Right renal pelvis (tissue), 4 donors: ENCODE results near the gene RABEPK. TPM values are rescaled to one million over a fixed set of nuclear protein-coding genes. Genes with fewer than 3 reads are reported as not detected.
"Not testable (repeated sequence)": the region's sequence is repeated elsewhere in the genome, so short reads cannot be mapped to it uniquely, and the experiment has no call there.

Experiments used
- DNase-seq, 4 donors: peaks; one replicate each; pipeline ENCODE4 v3.0.0-alpha.2; 2013; ENCODE audit warnings: low read depth in 4 of 4, low spot score in 3 of 4, missing footprints in 1 of 4
- polyA plus RNA-seq, 4 donors: library from polyadenylated mRNA; unstranded; fragments of 120-200 nt; gene quantifications; one replicate each; pipeline ENCODE4 v1.2.1, GENCODE V29; 2013; ENCODE audit not compliant: insufficient read length in 4 of 4

Gene RABEPK
- polyA plus RNA-seq, 4 donors: 20.9 to 23.2 (median 21.9) TPM

DNA sequence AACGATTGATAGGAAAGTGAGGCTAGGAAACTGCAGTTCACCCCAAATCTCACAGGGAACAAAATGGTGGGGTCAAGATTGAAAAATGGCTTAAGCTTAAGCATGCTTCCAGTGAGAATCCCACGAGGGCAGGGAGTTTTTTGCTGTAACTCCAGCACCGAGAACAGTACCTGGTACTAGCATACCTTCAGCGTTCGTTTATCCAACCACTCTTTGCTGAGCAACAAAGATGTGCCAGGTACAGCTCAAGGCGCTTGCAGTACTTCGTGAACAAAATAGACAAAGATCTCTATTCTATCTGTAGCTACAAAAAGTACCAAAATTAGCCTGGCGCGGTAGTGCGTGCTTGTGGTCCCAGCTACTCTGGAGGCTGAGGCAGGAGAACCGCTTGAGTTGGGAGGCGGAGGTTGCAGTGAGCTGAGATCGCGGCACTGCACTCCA lies 10.0 kb upstream of the RABEPK start:
- DNase-seq: no peak

DNA sequence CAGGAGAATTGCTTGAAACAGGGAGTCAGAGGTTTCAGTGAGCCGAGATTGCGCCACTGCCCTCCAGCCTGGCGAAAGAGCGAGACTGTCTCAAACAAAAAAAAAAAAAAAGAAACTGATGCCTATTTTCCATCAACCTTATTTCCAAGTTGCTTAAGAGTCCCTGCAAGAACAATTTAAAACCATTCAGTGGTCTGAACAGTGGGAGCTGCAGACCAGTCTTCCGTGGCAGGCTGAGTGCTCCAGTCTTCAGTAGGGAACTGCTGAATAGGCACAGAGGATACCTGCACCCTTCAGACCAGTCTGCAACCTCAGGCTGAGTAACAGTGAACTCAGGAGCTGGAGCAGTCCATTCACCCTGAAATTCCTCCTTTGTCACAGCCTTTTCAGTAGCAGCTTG lies 5.9 kb upstream of the RABEPK start:
- DNase-seq: not testable (repeated sequence)

DNA sequence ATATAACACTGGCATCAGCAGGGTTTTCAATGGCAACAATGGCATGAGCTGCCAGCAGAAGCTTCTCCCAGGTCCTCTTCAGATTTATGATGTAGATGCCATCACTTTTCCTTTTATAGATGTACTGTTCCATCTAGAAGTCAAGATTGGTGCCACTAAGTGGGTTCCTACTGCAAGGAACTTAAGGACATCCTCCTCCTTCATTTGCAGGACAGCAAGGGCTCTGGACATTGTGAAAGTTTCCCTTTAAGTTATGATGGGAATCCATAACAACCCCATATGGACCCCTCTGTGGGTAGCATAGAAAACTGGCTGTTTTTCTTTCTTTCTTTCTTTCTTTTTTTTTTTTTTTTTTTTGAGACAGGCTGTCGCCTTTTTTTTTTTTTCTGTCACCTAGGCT lies 4.8 kb upstream of the RABEPK start:
- DNase-seq: not testable (repeated sequence)

DNA sequence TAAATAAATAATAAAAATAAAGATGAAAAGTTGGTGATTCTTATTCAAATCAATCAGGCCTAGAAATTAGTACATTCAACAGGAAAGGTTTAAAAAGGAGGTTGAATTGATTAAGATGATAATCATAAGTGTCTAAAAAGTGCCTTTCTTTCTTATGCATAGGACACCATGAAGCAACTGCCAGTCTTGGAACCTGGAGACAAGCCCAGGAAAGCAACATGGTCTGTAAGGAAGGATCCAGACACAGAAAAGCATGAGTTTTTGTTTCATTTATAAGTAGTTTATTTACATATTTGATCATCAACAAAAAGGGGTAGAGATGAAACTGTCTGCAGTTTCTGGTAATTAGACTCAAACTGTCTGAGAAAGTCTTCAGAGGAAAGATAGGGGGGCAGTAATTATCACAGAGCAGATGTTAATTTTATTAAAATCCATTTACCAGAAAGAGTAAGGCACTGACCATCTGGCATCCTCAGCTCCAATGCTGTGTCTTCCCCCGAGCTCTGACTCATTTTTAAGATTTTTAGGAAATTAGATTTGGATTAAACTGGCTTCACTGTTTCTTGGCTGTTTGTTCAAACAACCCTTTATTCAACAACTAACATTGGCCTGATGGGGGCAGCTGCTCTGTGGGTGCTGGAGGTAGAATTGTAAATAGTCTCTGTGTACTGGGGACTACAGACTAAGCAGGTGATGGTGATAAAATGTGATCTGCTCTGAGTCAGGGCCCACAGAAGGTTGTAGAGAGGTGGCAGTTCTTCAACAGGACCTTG lies 2.7 kb downstream of the RABEPK start:
- DNase-seq: no peak

DNA sequence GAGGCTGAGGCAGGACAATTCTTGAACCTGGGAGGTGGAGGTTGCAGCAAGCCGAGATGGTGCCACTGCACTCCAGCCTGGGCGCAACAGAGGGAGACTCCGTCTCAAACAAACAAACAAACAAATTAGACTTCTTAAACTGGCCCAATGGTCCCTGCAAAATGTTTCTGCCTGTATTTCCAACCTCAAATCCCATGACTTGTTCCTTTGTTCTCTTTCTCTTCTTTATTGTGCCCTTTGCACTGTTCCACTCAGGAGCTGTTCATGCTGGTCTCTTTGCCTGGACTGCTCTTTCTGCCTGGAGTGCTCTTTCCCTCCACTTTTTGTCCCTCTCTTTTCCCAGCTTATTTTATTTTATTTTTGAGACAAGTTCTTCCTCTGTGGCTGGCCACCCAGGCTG lies 4.1 kb downstream of the RABEPK start:
- DNase-seq: no peak

DNA sequence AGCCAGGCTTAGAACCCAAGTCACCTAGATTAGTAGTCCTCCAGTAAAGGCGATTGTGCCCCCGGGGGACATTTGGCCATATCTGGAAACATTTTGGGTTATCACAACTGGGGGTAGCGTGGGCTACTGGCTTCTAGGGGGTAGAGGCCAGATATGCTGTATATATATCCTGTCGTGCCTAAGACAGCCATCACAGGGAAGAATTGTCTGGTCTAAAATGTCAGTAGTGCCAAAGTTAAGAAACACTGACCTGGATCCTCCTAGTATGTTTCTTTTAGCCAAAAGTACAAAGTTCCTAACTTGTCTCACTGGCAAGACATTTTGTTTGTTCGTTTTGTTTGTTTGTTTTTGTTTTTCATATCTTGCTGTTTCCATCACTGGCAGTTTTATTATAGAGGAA lies 13.8 kb downstream of the RABEPK start:
- no peak for DNase-seq

DNA sequence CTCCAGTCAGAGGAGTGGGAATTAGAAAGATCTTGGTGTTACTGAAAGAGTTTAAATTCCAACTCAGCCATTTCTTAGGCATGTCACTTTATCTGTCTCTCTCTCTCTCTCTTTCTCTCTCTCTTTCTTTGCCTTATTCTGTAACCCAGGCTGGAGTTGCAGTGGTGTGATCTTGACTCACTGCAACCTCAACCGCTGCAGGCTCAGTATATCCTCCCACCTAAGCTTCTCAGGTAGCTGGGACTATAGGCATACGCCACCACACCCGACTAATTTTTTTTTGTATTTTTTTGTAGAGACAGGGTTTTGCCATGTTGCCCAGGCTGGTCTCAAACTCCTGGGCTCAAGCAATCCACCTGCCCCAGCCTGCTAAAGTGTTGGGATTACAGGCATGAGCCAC lies 18.3 kb downstream of the RABEPK start:
- no peak for DNase-seq

DNA sequence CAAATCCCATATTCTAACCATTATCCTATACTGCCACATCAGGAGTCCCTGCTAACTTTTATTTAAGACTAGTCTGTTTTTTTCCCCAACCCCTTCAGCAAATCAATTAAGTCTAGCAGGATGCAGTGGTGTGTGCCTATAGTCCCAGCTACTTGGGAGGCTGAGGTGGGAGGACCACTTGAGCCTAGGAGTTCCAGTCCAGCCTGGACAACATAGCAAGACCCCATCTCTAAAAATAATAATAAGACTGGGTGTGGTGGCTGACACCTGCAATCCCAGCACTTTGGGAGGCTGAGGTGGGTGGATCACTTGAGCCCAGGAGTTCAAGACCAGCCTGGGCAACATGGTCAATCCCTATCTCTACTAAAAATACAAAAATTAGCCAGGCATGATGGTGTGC lies 24.5 kb downstream of the RABEPK start:
- DNase-seq: not testable (repeated sequence)

DNA sequence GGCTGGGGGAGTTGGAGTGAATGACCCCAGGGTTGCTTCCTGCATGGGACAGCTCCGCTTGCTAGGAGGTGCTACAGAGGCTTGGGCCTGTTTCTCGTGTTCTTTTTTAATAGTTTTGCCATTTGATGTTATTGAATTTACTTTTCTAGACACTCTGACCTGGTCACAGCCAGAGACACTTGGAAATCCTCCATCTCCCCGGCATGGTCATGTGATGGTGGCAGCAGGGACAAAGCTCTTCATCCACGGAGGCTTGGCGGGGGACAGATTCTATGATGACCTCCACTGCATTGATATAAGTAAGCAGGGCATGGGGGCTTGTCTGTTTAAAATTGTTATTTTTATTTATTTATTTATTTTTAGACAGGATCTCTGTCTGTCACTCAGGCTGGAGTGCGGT lies 27.4 kb downstream of the RABEPK start:
- DNase-seq: no peak

DNA sequence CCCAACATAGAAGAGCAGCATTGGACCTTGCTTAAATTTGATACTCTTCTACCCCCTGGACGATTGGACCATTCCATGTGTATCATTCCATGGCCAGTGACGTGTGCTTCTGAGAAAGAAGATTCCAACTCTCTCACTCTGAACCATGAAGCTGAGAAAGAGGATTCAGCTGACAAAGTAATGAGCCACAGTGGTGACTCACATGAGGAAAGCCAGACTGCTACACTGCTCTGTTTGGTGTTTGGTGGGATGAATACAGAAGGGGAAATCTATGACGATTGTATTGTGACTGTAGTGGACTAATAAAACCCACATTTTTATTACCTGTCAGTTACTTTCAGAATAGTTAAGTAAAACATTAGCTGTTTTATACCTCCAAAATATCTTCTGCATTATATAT lies 33.3 kb downstream of the RABEPK start:
- DNase-seq: no peak

DNA sequence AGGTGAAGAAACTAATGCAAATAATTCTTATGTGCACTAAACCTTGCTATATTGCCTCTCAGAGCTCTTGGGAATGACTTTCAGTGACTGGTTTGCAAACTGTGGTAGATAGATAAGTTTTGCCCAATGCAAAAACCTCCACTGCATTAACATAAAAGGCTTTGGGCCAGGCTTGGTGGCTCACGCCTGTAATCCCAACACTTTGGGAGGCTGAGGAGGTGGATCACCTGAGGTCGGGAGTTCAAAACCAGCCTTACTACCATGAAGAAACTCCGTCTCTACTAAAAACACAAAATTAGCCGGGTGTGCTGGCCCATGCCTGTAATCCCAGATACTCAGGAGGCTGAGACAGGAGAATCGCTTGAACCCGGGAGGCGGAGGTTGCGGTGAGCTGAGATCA lies 33.8 kb downstream of the RABEPK start:
- not testable (repeated sequence) for DNase-seq

DNA sequence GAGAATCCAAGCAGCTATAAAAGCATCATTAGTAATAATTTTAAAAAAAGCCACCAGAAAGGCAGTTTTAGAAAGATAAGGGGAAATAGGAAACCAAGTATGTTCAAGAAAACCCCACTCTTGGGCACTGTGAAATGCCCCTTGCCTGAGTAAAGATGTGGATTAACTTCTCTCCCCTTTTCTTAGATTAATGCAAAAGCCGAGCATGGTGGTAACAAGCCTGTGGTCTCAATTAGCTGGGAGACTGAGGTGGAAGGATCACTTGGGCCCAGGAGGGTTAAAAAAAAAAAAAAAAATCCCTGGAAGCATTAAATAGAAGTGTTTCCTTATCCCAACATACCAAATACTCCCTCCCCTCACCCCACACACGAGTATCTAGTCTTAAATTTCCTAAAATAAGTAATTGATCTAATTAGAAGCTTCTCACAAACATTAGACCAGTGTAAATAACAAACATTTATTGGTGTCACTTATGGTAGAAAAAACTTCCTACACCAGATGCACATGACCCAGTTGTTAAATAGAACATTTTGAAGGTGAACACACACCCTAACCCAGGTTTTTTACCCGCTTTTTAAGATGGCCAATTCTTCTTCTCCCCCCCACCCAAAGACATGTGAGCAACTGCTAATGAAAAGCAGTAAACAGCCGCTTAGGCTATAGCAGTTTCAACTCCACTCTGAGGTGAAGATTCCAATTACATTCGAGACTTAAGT lies 35.6 kb downstream of the RABEPK start:
- no peak for DNase-seq

DNA sequence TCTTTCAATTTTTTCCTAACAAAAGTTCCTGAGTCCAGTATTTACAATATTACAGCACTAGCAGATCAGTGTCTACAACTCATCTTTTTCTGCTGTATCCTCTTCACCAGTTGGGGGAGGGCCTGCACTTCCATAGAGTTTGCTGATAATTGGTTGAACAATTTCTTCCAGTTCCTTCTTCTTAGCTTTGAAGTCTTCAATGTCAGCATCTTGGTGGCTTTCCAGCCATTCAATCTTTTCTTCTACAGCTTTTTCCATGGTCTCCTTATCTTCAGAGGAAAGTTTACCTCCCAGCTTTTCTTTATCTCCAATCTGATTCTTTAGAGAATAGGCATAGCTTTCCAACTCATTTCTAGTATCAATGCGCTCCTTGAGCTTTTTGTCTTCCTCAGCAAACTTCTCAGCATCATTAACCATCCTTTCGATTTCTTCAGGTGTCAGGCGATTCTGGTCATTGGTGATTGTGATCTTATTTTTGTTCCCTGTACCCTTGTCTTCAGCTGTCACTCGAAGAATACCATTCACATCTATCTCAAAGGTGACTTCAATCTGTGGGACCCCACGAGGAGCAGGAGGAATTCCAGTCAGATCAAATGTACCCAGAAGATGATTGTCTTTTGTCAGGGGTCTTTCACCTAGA lies 36.3 kb downstream of the RABEPK start:
- DNase-seq: not testable (repeated sequence)

DNA sequence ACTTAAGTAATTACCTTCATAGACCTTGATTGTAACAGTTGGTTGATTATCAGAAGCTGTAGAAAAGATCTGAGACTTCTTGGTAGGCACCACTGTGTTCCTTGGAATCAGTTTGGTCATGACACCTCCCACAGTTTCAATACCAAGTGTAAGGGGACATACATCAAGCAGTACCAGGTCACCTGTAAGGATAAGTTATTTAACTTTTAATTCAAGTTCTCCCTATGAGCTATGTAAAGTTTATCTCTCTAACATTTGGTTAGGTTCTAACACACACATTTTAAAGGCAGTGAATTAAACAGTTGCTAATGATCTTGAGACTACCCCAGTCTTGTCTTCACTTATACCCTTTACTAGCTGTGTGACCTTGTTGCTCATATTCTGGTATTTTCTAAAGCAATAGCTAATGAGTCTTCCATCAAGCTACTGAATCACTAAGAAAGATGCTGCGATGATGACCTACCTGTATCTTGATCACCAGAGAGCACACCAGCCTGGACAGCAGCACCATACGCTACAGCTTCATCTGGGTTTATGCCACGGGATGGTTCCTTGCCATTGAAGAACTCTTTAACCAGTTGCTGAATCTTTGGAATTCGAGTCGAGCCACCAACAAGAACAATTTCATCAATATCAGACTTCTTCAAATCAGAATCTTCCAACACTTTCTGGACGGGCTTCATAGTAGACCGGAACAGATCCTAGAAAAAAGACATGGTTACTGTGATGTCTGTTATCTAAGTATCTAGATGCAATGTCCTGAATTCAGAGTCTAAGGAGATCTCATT lies 38.0 kb downstream of the RABEPK start:
- no peak for DNase-seq

DNA sequence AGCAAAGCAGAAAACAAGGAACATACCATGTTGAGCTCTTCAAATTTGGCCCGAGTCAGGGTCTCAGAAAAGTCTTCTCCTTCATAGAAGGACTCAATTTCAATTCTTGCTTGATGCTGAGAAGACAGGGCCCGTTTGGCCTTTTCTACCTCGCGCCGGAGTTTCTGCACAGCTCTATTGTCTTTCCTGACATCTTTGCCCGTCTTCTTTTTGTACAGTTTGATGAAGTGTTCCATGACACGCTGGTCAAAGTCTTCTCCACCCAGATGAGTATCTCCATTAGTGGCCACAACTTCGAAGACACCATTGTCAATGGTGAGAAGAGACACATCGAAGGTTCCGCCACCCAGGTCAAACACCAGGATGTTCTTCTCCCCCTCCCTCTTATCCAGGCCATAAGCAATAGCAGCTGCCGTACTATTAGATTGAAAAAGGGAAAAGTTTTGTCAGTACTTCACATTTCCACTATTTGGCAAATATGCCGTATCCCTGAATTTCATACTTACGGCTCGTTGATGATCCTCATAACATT lies 38.6 kb downstream of the RABEPK start:
- DNase-seq: no peak

DNA sequence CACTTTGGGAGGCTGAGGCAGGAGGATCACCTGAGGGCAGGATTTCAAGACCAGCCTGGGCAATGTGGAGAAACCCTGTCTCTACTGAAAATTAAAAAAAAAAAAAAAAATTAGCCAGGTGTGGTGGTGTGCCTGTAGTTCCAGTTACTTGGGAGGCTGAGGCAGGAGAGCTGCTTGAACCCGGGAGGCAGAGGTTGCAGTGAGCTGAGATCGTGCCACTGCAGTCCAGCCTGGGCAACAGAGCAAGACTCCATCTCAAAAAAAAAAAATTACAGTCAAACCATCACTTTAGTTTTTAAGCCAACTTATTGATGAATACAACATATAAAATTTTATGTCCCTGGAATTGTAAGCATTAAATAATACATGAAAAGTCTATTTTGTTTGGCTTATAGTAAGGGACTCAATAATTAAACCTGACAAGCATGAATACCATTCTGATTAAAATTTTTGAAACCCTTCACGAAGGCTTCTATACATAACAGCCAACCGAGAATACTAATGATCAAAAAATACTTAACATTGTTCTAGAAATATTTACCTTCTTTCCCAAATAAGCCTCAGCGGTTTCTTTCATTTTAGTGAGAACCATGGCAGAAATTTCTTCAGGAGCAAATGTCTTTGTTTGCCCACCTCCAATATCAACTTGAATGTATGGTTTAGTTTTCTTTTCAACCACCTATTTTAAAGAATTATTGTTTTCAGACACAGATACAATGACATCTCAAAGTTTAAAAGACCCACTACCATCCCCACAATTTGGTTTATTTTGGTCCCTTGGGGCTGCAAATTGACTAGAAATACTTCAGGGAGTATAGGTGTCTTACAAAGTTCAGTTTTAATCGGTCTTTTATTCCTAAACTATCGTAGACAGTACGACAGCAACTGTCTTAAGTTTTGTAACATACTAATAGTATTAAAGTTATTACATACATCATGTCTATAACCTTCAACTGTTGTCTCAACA lies 39.6 kb downstream of the RABEPK start:
- no peak for DNase-seq

DNA sequence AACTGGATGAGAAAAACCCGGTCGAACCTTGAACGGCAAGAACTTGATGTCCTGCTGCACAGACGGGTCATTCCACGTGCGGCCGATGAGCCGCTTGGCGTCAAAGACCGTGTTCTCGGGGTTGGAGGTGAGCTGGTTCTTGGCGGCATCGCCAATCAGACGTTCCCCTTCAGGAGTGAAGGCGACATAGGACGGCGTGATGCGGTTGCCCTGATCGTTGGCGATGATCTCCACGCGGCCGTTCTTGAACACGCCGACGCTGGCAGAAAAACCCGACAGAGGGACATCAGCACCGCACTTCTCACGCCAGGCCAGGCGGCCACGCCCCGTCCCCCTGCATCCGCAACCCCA lies 40.3 kb downstream of the RABEPK start:
- peak in 3 of 4 donors; percentile 6 to 39 (median 12) for DNase-seq

DNA sequence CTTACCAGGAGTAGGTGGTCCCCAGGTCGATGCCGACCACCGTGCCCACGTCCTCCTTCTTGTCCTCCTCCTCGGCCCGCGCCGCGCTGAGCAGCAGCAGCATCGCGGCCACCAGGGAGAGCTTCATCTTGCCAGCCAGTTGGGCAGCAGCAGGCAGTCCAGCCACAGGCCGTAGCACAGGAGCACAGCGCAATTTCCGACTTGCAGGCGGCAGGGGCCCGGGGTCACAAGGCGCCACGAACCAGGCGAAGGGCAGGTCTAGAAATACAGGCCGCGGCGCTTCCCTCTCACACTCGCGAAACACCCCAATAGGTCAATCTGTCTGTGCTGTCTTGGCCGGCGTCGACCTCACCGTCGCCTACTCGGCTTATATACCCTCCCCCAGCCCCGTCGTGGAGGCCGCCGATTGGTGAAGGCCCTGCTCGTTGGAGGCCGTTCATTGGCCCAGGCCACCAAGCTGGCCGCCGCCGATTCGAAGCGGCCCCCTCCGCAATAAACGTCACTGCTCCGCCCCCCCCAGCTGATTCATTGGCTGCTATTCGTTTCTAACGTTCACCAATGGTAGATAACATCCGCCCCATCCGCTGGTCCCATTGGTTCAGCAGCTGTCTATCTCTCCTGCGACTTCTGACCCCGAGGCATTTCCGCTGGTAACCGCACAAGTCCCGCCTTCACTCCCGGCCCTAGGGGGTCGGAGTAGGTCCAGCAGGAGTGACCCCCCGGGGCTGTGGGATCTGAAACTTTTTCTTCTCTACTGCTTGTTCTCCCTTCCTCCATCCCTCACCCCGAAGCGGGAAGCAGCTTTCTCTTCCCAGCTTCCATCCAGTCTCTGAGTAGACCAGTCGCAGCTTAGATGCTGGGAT lies 40.9 kb downstream of the RABEPK start, which contains the start of gene HSPA5:
Gene HSPA5, minus strand, starts transcription at position 344 of the 863 bp plus-strand sequence. Its CDS starts 217 bp downstream, at position 127.
- peak; percentile 97 to 99 (median 99) for DNase-seq
